HepG2 (cell line): ENCODE data around the gene PPP1R1B. TPM values are rescaled to one million over a fixed set of nuclear protein-coding genes. Genes with fewer than 3 reads are reported as not detected.
A peak's percentile ranks its signal among the peaks of the same experiment; 100 is the strongest.

Source experiments
- DNMT3B ChIP-seq: conservative IDR thresholded peaks from 2 replicates; pipeline ENCODE4 v1.6.1; 2016; ENCODE audit warnings: missing biosample characterization, control low read depth
- MAFK ChIP-seq, 2 experiments: IDR thresholded peaks in 1 of 2; conservative IDR thresholded peaks in 1 of 2; 2 replicates each; pipeline ENCODE4 v1.6.1; 2011; ENCODE audit warnings: improper control_type of control experiment in 2 of 2, low read length in 2 of 2
- MAZ ChIP-seq, 2 experiments: sonication (generic) in 1 of 2; formaldehyde crosslinking in 1 of 2; IDR thresholded peaks; 2 replicates each; pipeline versions ENCODE4 v1.5.0 to v1.6.1; 2012 to 2020; ENCODE audit warnings: low read depth in 2 of 2, mild to moderate bottlenecking in 2 of 2, borderline replicate concordance in 1 of 2, improper control_type of control experiment in 1 of 2, low read length in 1 of 2, missing genetic modification reagents in 1 of 2, moderate library complexity in 1 of 2
- RAD51 ChIP-seq: fragments of 450-650 bp; IDR thresholded peaks from 2 replicates; pipeline ENCODE4 v1.6.1; 2016; ENCODE audit warnings: borderline replicate concordance
- RNF2 ChIP-seq: fragments of 450-650 bp; conservative IDR thresholded peaks from 2 replicates; pipeline ENCODE4 v1.6.1; 2016; ENCODE audit warnings: low read depth
- SMYD3 ChIP-seq: sonication (generic); formaldehyde crosslinking; IDR thresholded peaks from 2 replicates; pipeline ENCODE4 v1.8.1; 2023; ENCODE audit warnings: mild to moderate bottlenecking, missing genetic modification reagents
- TBP ChIP-seq: sonication (generic); formaldehyde crosslinking; IDR thresholded peaks from 2 replicates; pipeline ENCODE4 v1.5.0; 2020; ENCODE audit warnings: missing genetic modification reagents
- ZNF34 ChIP-seq: sonication (generic); formaldehyde crosslinking; IDR thresholded peaks from 2 replicates; pipeline ENCODE4 v1.4.0; 2020; ENCODE audit warnings: mild to moderate bottlenecking, missing genetic modification reagents, borderline replicate concordance
- ZNF460 ChIP-seq: sonication (generic); formaldehyde crosslinking; IDR thresholded peaks from 2 replicates; pipeline ENCODE4 v1.5.1; 2020; ENCODE audit warnings: missing genetic modification reagents, mild to moderate bottlenecking, borderline replicate concordance
- ZNF878 ChIP-seq: sonication (generic); formaldehyde crosslinking; IDR thresholded peaks from 2 replicates; pipeline ENCODE4 v1.8.1; 2023; ENCODE audit warnings: mild to moderate bottlenecking, missing genetic modification reagents, moderate library complexity
- polyA plus RNA-seq, 8 experiments: library from polyadenylated mRNA; depleted of rRNA in 3 of 8; stranded (reverse) in 7 of 8; unstranded in 1 of 8; fragments of >200 nt; fragmentation: Illumina TruSeq in 4 of 8; extraction: Trizol in 4 of 8; gene quantifications; 2 replicates each; pipeline versions ENCODE4 v1.2.1 to v1.2.3, GENCODE V29; 2011 to 2016; ENCODE audit warnings: low read depth in 4 of 8, missing spikeins in 1 of 8, mixed read lengths in 1 of 8; ENCODE audit not compliant: insufficient read depth in 1 of 8
- total RNA-seq, 5 experiments: library from RNA; depleted of rRNA; stranded (reverse); fragments of >200 nt; fragmentation: Illumina TruSeq; extraction: Trizol; gene quantifications; 2 replicates each; pipeline ENCODE4 v1.2.3, GENCODE V29; 2016; ENCODE audit warnings: low read depth in 1 of 5
- TF ChIP-seq, protein P1 (sequence below): sonication (generic); formaldehyde crosslinking; IDR thresholded peaks from 2 replicates; pipeline ENCODE4 v1.5.0; 2020; ENCODE audit warnings: missing genetic modification reagents
- TF ChIP-seq, protein P2 (sequence below): sonication (generic); formaldehyde crosslinking; IDR thresholded peaks from 2 replicates; pipeline ENCODE4 v1.9.0; 2021; ENCODE audit warnings: missing genetic modification reagents, borderline replicate concordance
- TF ChIP-seq, protein P3 (sequence below): sonication (generic); formaldehyde crosslinking; IDR thresholded peaks from 2 replicates; pipeline ENCODE4 v1.5.0; 2020; ENCODE audit warnings: missing genetic modification reagents, mild to moderate bottlenecking, borderline replicate concordance
- TF ChIP-seq, protein P4 (sequence below): sonication (generic); formaldehyde crosslinking; IDR thresholded peaks from 2 replicates; pipeline ENCODE4 v1.4.0; 2020; ENCODE audit warnings: mild to moderate bottlenecking, missing genetic modification reagents
- TF ChIP-seq, protein P5 (sequence below): sonication (generic); formaldehyde crosslinking; IDR thresholded peaks from 2 replicates; pipeline ENCODE4 v1.5.0; 2020; ENCODE audit warnings: mild to moderate bottlenecking, missing genetic modification reagents

Gene PPP1R1B
- total and polyA plus RNA-seq, 2 of the 13 experiments (the other 11 are each of a cell fraction or from before 2014, with no cell fraction given) = 0.08 TPM; not detected in 1

DNA sequence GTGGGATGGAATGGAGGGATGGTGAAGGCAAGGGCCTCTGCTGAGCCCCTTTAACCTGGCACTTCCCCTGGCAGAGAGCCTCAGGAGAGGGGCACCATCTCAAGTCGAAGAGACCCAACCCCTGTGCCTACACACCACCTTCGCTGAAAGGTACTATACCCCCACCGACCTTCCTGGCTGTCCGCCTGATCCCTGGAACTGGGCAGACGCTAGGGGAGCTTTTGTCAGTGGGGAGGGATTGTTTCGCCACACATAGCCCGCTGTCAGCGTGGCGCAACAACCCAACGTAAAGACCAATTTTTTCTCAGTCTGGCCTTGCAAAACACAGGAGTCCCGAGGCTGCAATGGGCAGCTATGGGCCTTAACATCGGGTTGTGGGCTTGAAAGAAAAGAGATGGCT is 3.1 kb downstream of the PPP1R1B start (continued):
- TF ChIP-seq, protein P1, sequence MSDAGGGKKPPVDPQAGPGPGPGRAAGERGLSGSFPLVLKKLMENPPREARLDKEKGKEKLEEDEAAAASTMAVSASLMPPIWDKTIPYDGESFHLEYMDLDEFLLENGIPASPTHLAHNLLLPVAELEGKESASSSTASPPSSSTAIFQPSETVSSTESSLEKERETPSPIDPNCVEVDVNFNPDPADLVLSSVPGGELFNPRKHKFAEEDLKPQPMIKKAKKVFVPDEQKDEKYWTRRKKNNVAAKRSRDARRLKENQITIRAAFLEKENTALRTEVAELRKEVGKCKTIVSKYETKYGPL (CRISPR knock-in tag) = no peak
- TF ChIP-seq ZNF34 (CRISPR knock-in tag) (no peak), MAFK (conservative IDR thresholded peaks at IDR 0.05 in 1 of 2, IDR thresholded peaks at IDR 0.05 in 1 of 2; ENCODE audit: low read length in 2 of 2) (no peak), RNF2 (no peak), TBP (no peak), DNMT3B (no peak), MAZ (IDR thresholded peaks at IDR 0.05; ENCODE audit: borderline replicate concordance, low read depth, low read length) (no peak), MAZ (CRISPR knock-in tag; IDR thresholded peaks at IDR 0.05; ENCODE audit: low read depth) (peak; percentile 43; the same call in 1 of the 2 replicates), ZNF878 (CRISPR knock-in tag) (no peak), SMYD3 (CRISPR knock-in tag) (no peak), RAD51 (no peak), ZNF460 (no peak)
- TF ChIP-seq, protein P2, sequence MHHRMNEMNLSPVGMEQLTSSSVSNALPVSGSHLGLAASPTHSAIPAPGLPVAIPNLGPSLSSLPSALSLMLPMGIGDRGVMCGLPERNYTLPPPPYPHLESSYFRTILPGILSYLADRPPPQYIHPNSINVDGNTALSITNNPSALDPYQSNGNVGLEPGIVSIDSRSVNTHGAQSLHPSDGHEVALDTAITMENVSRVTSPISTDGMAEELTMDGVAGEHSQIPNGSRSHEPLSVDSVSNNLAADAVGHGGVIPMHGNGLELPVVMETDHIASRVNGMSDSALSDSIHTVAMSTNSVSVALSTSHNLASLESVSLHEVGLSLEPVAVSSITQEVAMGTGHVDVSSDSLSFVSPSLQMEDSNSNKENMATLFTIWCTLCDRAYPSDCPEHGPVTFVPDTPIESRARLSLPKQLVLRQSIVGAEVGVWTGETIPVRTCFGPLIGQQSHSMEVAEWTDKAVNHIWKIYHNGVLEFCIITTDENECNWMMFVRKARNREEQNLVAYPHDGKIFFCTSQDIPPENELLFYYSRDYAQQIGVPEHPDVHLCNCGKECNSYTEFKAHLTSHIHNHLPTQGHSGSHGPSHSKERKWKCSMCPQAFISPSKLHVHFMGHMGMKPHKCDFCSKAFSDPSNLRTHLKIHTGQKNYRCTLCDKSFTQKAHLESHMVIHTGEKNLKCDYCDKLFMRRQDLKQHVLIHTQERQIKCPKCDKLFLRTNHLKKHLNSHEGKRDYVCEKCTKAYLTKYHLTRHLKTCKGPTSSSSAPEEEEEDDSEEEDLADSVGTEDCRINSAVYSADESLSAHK (CRISPR knock-in tag) = no peak
- TF ChIP-seq, protein P3, sequence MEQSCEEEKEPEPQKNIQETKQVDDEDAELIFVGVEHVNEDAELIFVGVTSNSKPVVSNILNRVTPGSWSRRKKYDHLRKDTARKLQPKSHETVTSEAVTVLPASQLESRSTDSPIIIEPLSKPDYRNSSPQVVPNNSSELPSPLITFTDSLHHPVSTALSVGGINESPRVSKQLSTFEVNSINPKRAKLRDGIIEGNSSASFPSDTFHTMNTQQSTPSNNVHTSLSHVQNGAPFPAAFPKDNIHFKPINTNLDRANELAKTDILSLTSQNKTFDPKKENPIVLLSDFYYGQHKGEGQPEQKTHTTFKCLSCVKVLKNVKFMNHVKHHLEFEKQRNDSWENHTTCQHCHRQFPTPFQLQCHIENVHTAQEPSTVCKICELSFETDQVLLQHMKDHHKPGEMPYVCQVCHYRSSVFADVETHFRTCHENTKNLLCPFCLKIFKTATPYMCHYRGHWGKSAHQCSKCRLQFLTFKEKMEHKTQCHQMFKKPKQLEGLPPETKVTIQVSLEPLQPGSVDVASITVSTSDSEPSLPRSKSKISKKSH (CRISPR knock-in tag) = no peak
- TF ChIP-seq, protein P4, sequence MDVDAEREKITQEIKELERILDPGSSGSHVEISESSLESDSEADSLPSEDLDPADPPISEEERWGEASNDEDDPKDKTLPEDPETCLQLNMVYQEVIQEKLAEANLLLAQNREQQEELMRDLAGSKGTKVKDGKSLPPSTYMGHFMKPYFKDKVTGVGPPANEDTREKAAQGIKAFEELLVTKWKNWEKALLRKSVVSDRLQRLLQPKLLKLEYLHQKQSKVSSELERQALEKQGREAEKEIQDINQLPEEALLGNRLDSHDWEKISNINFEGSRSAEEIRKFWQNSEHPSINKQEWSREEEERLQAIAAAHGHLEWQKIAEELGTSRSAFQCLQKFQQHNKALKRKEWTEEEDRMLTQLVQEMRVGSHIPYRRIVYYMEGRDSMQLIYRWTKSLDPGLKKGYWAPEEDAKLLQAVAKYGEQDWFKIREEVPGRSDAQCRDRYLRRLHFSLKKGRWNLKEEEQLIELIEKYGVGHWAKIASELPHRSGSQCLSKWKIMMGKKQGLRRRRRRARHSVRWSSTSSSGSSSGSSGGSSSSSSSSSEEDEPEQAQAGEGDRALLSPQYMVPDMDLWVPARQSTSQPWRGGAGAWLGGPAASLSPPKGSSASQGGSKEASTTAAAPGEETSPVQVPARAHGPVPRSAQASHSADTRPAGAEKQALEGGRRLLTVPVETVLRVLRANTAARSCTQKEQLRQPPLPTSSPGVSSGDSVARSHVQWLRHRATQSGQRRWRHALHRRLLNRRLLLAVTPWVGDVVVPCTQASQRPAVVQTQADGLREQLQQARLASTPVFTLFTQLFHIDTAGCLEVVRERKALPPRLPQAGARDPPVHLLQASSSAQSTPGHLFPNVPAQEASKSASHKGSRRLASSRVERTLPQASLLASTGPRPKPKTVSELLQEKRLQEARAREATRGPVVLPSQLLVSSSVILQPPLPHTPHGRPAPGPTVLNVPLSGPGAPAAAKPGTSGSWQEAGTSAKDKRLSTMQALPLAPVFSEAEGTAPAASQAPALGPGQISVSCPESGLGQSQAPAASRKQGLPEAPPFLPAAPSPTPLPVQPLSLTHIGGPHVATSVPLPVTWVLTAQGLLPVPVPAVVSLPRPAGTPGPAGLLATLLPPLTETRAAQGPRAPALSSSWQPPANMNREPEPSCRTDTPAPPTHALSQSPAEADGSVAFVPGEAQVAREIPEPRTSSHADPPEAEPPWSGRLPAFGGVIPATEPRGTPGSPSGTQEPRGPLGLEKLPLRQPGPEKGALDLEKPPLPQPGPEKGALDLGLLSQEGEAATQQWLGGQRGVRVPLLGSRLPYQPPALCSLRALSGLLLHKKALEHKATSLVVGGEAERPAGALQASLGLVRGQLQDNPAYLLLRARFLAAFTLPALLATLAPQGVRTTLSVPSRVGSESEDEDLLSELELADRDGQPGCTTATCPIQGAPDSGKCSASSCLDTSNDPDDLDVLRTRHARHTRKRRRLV (CRISPR knock-in tag) = 0 out of 2 replicates have a peak, but pooled peaks have one; percentile 11
- TF ChIP-seq, protein P5, sequence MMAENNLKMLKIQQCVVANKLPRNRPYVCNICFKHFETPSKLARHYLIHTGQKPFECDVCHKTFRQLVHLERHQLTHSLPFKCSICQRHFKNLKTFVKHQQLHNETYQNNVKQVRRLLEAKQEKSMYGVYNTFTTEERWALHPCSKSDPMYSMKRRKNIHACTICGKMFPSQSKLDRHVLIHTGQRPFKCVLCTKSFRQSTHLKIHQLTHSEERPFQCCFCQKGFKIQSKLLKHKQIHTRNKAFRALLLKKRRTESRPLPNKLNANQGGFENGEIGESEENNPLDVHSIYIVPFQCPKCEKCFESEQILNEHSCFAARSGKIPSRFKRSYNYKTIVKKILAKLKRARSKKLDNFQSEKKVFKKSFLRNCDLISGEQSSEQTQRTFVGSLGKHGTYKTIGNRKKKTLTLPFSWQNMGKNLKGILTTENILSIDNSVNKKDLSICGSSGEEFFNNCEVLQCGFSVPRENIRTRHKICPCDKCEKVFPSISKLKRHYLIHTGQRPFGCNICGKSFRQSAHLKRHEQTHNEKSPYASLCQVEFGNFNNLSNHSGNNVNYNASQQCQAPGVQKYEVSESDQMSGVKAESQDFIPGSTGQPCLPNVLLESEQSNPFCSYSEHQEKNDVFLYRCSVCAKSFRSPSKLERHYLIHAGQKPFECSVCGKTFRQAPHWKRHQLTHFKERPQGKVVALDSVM = no peak
